H9 (cell line): Measurements from ENCODE around the gene CP. TPM values are rescaled to one million over a fixed set of nuclear protein-coding genes. Genes with fewer than 3 reads are reported as not detected.

ENCODE experiments used
- DNase-seq: peaks from one replicate; pipeline ENCODE4 v3.0.0-alpha.2; 2017
- H2AFZ ChIP-seq: one replicate; pipeline ENCODE4 v1.6.1; 2013; ENCODE audit warnings: mild to moderate bottlenecking, low read length, control low read depth, moderate library complexity
- H2AK5ac ChIP-seq: 2 replicates; pipeline ENCODE4 v1.6.1; 2013; ENCODE audit warnings: low read length, control low read depth, mixed read lengths; ENCODE audit not compliant: insufficient read length
- H2BK120ac ChIP-seq: one replicate; pipeline ENCODE4 v1.6.1; 2013; ENCODE audit warnings: low read depth, mild to moderate bottlenecking, low read length, control low read depth, inconsistent platforms; ENCODE audit not compliant: poor library complexity, severe bottlenecking
- H2BK12ac ChIP-seq: 2 replicates; pipeline ENCODE4 v1.6.1; 2013; ENCODE audit warnings: low read length, control low read depth, mixed read lengths, low read depth; ENCODE audit not compliant: insufficient read length
- H2BK15ac ChIP-seq: 2 replicates; pipeline ENCODE4 v1.6.1; 2013; ENCODE audit warnings: low read depth, low read length, control low read depth
- H2BK20ac ChIP-seq: one replicate; pipeline ENCODE4 v1.6.1; 2013; ENCODE audit warnings: low read depth, mild to moderate bottlenecking, low read length, control low read depth, inconsistent platforms; ENCODE audit not compliant: poor library complexity, severe bottlenecking
- H2BK5ac ChIP-seq: 2 replicates; pipeline ENCODE4 v1.6.1; 2013; ENCODE audit warnings: low read length, control low read depth, mixed read lengths; ENCODE audit not compliant: insufficient read length
- H3K14ac ChIP-seq: 2 replicates; pipeline ENCODE4 v1.6.1; 2013; ENCODE audit warnings: low read length, control low read depth; ENCODE audit not compliant: insufficient read depth
- H3K18ac ChIP-seq: 2 replicates; pipeline ENCODE4 v1.6.1; 2013; ENCODE audit warnings: low read depth, mild to moderate bottlenecking, mixed read lengths, low read length, control low read depth; ENCODE audit not compliant: insufficient read length
- H3K23ac ChIP-seq: 2 replicates; pipeline ENCODE4 v1.6.1; 2013; ENCODE audit warnings: low read length, control low read depth, mixed read lengths, low read depth; ENCODE audit not compliant: insufficient read length
- H3K23me2 ChIP-seq: 2 replicates; pipeline ENCODE4 v1.6.1; 2013; ENCODE audit warnings: low read depth, mild to moderate bottlenecking, mixed read lengths, low read length, control low read depth; ENCODE audit not compliant: insufficient read length, poor library complexity, severe bottlenecking
- H3K27ac ChIP-seq: 2 replicates; pipeline ENCODE4 v1.5.1; 2013; ENCODE audit warnings: low read length, control low read depth, mixed read lengths, low read depth; ENCODE audit not compliant: insufficient read length
- H3K27me3 ChIP-seq: 2 replicates; pipeline ENCODE4 v1.6.1; 2013; ENCODE audit warnings: low read length, control low read depth, inconsistent platforms; ENCODE audit not compliant: insufficient read depth
- H3K4ac ChIP-seq: 2 replicates; pipeline ENCODE4 v1.6.1; 2013; ENCODE audit warnings: low read depth, mild to moderate bottlenecking, control low read depth, inconsistent platforms, low read length, moderate library complexity
- H3K4me1 ChIP-seq: 2 replicates; pipeline ENCODE4 v1.6.1; 2013; ENCODE audit warnings: low read length, control low read depth, inconsistent platforms; ENCODE audit not compliant: insufficient read depth
- H3K4me2 ChIP-seq: 2 replicates; pipeline ENCODE4 v1.6.1; 2013; ENCODE audit warnings: low read length, control low read depth, mixed read lengths; ENCODE audit not compliant: insufficient read length, insufficient read depth
- H3K56ac ChIP-seq: 2 replicates; pipeline ENCODE4 v1.6.1; 2013; ENCODE audit warnings: low read depth, mild to moderate bottlenecking, mixed read lengths, low read length, control low read depth; ENCODE audit not compliant: insufficient read length
- H3K79me1 ChIP-seq: 2 replicates; pipeline ENCODE4 v1.6.1; 2013; ENCODE audit warnings: low read depth, mild to moderate bottlenecking, moderate library complexity, low read length, control low read depth, inconsistent platforms; ENCODE audit not compliant: insufficient read depth, poor library complexity, severe bottlenecking
- H3K79me2 ChIP-seq: 2 replicates; pipeline ENCODE4 v1.6.1; 2013; ENCODE audit warnings: low read length, control low read depth, inconsistent platforms; ENCODE audit not compliant: insufficient read depth
- H3K9ac ChIP-seq: 2 replicates; pipeline ENCODE4 v1.6.1; 2013; ENCODE audit warnings: low read length, control low read depth, mixed read lengths; ENCODE audit not compliant: insufficient read length; ENCODE audit errors: extremely low read depth
- H3K9me3 ChIP-seq: one replicate; pipeline ENCODE4 v1.6.1; 2013; ENCODE audit warnings: low read depth, low read length, inconsistent platforms; ENCODE audit not compliant: control insufficient read depth
- H3T11ph ChIP-seq: one replicate; pipeline ENCODE4 v1.6.1; 2013; ENCODE audit warnings: mild to moderate bottlenecking, low read length, control low read depth, inconsistent platforms
- H4K20me1 ChIP-seq: one replicate; pipeline ENCODE4 v1.6.1; 2013; ENCODE audit not compliant: control insufficient read depth, insufficient read length, insufficient read depth
- H4K5ac ChIP-seq: 2 replicates; pipeline ENCODE4 v1.6.1; 2013; ENCODE audit warnings: low read depth, mild to moderate bottlenecking, mixed read lengths, low read length, control low read depth; ENCODE audit not compliant: insufficient read length
- H4K8ac ChIP-seq: replicated peaks from 2 replicates; pipeline ENCODE4 v1.6.1; 2013; ENCODE audit warnings: low read length, control low read depth, mixed read lengths, low read depth; ENCODE audit not compliant: insufficient read length
- H4K91ac ChIP-seq: 2 replicates; pipeline ENCODE4 v1.6.1; 2013; ENCODE audit warnings: low read depth, mild to moderate bottlenecking, moderate library complexity, mixed read lengths, low read length, control low read depth; ENCODE audit not compliant: insufficient read length
- H3K27ac Mint-ChIP-seq, 3 experiments: 2 replicates in 2 of 3; 3 replicates in 1 of 3; pipeline ENCODE4 v1.8.0; 2020 to 2021; ENCODE audit warnings: mixed read lengths in 3 of 3, mild to moderate bottlenecking in 1 of 3, moderate library complexity in 1 of 3
- H3K27me3 Mint-ChIP-seq: 2 replicates; pipeline ENCODE4 v1.8.0; 2021; ENCODE audit warnings: low read depth, mild to moderate bottlenecking, moderate library complexity, mixed read lengths
- H3K36me3 Mint-ChIP-seq, 3 experiments: 2 replicates in 2 of 3; 3 replicates in 1 of 3; pipeline ENCODE4 v1.8.0; 2020 to 2021; ENCODE audit warnings: low read depth in 3 of 3, mixed read lengths in 3 of 3; ENCODE audit not compliant: insufficient read depth in 1 of 3
- H3K4me1 Mint-ChIP-seq, 2 experiments: 2 replicates each; pipeline ENCODE4 v1.8.0; 2020; ENCODE audit warnings: mixed read lengths in 2 of 2
- H3K4me3 Mint-ChIP-seq, 2 experiments: 2 replicates in 1 of 2; 3 replicates in 1 of 2; pipeline ENCODE4 v1.8.0; 2020 to 2021; ENCODE audit warnings: mild to moderate bottlenecking in 2 of 2, mixed read lengths in 2 of 2, moderate library complexity in 1 of 2
- H3K9me3 Mint-ChIP-seq, 2 experiments: 2 replicates in 1 of 2; 3 replicates in 1 of 2; pipeline ENCODE4 v1.8.0; 2020; ENCODE audit warnings: mild to moderate bottlenecking in 2 of 2, mixed read lengths in 2 of 2, moderate library complexity in 1 of 2
- WGBS: extraction: QIAGEN DNeasy Blood & Tissue Kit; methylation state at CpG from one replicate; pipeline ENCODE4 v1.1.7; 2013; ENCODE audit warnings: missing lambda C conversion rate, low lambda C conversion rate, mixed read lengths; ENCODE audit not compliant: insufficient read length; ENCODE audit errors: extremely low coverage; 5-methylcytosine and 5-hydroxymethylcytosine counted together
- total RNA-seq: library from RNA; stranded (reverse); gene quantifications from 2 replicates; pipeline ENCODE4 v1.2.1, GENCODE V29; 2021
- TF ChIP-seq, protein P1 (sequence below): fragments of 200-600 bp; sonication (generic); conservative IDR thresholded peaks from 3 replicates; pipeline ENCODE4 v1.8.0; 2021; ENCODE audit warnings: antibody characterized with exemption, mild to moderate bottlenecking

The CP gene
- total RNA-seq, 1 experiment from 2014 or later = 1.1 TPM

DNA sequence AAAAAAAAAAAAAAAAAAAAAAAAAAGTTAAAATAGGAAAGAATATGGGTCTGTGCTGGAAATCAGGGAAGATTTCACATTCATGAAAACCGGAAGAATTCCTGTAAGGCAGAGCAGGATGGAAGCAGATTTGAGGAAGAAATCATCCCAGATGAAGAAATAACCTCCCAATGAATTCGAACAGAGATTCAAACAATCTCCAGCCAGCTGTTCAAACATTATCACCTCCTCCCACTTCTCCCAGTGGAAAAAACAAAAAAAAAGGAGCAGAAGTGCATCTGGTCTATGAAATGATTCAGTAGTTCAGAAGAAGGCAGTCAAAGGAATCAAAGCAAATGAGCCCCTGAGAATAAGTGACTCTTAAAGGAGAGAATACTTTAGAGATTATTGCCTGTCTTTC lies 33.1 kb downstream of the CP start:
- Histone ChIP-seq H3K4me2 (no peak overlapping the region), H3K79me2 (no peaks in the 10 kb centered on the region), H4K5ac (no peak overlapping the region)

More for the DNA sequence above, 33.1 kb downstream of the CP start:
- Histone ChIP-seq H2BK12ac (no peak overlapping the region), H3K9ac (no peak overlapping the region), H3K23ac (no peak overlapping the region), H3K18ac (no peak overlapping the region), H3T11ph (no peak overlapping the region), H3K56ac (no peak overlapping the region), H3K9me3 (peaks cover 8% of the 10 kb centered on the region), H4K91ac (no peak overlapping the region), H2AFZ (no peak overlapping the region), H2AK5ac (no peak overlapping the region), H3K23me2 (no peaks in the 10 kb centered on the region), H3K79me1 (no peaks in the 10 kb centered on the region), H2BK15ac (no peak overlapping the region), H3K27ac (no peak overlapping the region), H2BK120ac (no peak overlapping the region), H4K20me1 (no peaks in the 10 kb centered on the region), H3K4me1 (peaks cover 2% of the 10 kb centered on the region; the same call in 1 of the 2 replicates), H4K8ac (no peak overlapping the region), H2BK5ac (no peak overlapping the region), H3K27me3 (no peaks in the 10 kb centered on the region), H3K4ac (no peak overlapping the region), H3K14ac (no peak overlapping the region), H2BK20ac (no peak overlapping the region)
- Mint-ChIP-seq H3K36me3 (peaks cover 2 to 22% (median 14%) of the 10 kb centered on the region in 3 experiments; a peak in 6 of 7 replicates), H3K4me3 (no peak overlapping the region), H3K27me3 (no peaks in the 10 kb centered on the region), H3K27ac (peak overlapping the region in 2 of 3 experiments; percentile 59 to 74; a peak in 5 of 7 replicates), H3K9me3 (peaks cover 9% of the 10 kb centered on the region in 2 experiments; a peak in 4 of 5 replicates), H3K4me1 (peaks cover 36 to 62% of the 10 kb centered on the region in 2 experiments)
- DNase-seq = no peak
- WGBS = no CpG with 5 or more reads among the region's 2 CpGs
- TF ChIP-seq, protein P1, sequence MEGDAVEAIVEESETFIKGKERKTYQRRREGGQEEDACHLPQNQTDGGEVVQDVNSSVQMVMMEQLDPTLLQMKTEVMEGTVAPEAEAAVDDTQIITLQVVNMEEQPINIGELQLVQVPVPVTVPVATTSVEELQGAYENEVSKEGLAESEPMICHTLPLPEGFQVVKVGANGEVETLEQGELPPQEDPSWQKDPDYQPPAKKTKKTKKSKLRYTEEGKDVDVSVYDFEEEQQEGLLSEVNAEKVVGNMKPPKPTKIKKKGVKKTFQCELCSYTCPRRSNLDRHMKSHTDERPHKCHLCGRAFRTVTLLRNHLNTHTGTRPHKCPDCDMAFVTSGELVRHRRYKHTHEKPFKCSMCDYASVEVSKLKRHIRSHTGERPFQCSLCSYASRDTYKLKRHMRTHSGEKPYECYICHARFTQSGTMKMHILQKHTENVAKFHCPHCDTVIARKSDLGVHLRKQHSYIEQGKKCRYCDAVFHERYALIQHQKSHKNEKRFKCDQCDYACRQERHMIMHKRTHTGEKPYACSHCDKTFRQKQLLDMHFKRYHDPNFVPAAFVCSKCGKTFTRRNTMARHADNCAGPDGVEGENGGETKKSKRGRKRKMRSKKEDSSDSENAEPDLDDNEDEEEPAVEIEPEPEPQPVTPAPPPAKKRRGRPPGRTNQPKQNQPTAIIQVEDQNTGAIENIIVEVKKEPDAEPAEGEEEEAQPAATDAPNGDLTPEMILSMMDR = no peak
